ENCODE results near the gene CENPB.

The CENPB gene

DNA sequence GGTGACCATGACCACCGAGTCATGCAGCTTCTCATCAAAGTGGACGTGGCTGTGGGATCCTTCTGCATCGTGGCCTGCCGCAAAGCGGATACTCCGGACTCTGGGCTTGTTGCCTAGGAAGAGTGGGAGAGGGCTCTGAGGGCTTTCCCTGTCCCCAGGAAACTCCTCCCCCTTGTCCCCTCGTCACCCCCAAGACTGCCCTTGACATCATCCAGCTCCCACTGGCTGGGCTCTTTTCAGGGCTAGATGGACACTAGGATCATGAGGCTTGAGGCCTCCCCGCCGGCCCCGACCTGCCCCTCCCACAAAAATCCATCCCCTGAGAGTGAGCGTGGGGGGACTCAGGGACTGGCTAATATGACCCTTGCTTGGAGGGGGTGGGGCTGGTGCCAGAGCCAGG, 28.0 kb downstream of the CENPB start:
- no peak overlapping the region for H4K91ac ChIP-seq (ENCODE audit: low read length)
- peaks cover 41 to 43% of the 10 kb centered on the region in 2 experiments for H3K36me3 ChIP-seq (ENCODE audit: control insufficient read depth in 1 of 2, insufficient read depth in 2 of 2, low read depth in 1 of 2, low read length in 2 of 2)
- no peak overlapping the region for H2BK15ac ChIP-seq (ENCODE audit: low read depth, poor library complexity, severe bottlenecking)
- WGBS = 95% methylated on average over 7 of the region's 11 CpGs
- H3K27me3 ChIP-seq (ENCODE audit: control insufficient read depth in 1 of 2, insufficient read depth in 1 of 2, low read length in 2 of 2) = no peaks in the 10 kb centered on the region
- H3K27ac ChIP-seq (ENCODE audit: low read length, poor library complexity, severe bottlenecking) = no peak overlapping the region
- H2AFZ ChIP-seq (ENCODE audit: low read depth, low read length) = no peak overlapping the region
- H3K18ac ChIP-seq (ENCODE audit: low read depth in 1 of 2, low read length in 2 of 2) = no peak overlapping the region
- H3K4me3 ChIP-seq (ENCODE audit: insufficient read depth in 1 of 2, low read depth in 1 of 2, low read length in 2 of 2) = no peak overlapping the region
- peaks cover 2% of the 10 kb centered on the region for H3K4me1 ChIP-seq (ENCODE audit: control insufficient read depth, insufficient read depth, low read depth, low read length)
- no peak overlapping the region for H3K9ac ChIP-seq (ENCODE audit: low read length)
- H3K14ac ChIP-seq (ENCODE audit: low read length in 2 of 2) = no peak overlapping the region
- H2BK12ac ChIP-seq (ENCODE audit: low read length in 2 of 2) = no peak overlapping the region
- no peak overlapping the region for H3K4me2 ChIP-seq (ENCODE audit: low read length, poor library complexity, severe bottlenecking)
- no peaks in the 10 kb centered on the region for H3K9me3 ChIP-seq (ENCODE audit: control insufficient read depth, low read length)
- H2BK5ac ChIP-seq (ENCODE audit: low read depth, low read length, poor library complexity, severe bottlenecking) = no peak overlapping the region
- H3K4ac ChIP-seq (ENCODE audit: low read depth in 1 of 2, low read length in 2 of 2) = no peak overlapping the region
- H3K79me1 ChIP-seq (replicated peaks; ENCODE audit: low read length, poor library complexity, severe bottlenecking) = peaks cover 13% of the 10 kb centered on the region
- H2AK5ac ChIP-seq (ENCODE audit: low read length, severe bottlenecking) = no peak overlapping the region
- no peak overlapping the region for H4K8ac ChIP-seq (ENCODE audit: low read length)
- no peak overlapping the region for H3K23ac ChIP-seq (ENCODE audit: low read length in 2 of 2)
- no peak for DNase-seq
- no peak overlapping the region for H2BK120ac ChIP-seq (ENCODE audit: low read depth, low read length)

DNA sequence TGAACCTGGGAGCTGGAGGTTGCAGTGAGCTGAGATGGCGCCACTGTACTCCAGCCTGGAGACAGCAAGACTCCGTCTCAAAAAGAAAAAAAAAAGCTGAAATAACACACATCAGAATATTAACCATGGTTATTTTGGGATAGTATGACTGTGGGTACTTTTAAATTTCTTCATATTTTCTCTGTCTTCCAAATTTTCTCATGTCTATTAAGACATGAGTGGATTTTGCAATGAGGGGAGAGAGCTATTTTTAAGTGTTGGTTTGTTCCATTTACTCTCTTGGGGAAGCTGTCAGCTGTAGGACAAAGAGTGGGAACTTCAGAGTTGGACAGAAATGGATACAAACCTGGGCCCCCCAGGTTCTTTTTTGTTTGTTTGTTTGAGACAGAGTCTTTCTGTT, 29.3 kb downstream of the CENPB start:
- WGBS = no CpG with 5 or more reads among the region's 2 CpGs

DNA sequence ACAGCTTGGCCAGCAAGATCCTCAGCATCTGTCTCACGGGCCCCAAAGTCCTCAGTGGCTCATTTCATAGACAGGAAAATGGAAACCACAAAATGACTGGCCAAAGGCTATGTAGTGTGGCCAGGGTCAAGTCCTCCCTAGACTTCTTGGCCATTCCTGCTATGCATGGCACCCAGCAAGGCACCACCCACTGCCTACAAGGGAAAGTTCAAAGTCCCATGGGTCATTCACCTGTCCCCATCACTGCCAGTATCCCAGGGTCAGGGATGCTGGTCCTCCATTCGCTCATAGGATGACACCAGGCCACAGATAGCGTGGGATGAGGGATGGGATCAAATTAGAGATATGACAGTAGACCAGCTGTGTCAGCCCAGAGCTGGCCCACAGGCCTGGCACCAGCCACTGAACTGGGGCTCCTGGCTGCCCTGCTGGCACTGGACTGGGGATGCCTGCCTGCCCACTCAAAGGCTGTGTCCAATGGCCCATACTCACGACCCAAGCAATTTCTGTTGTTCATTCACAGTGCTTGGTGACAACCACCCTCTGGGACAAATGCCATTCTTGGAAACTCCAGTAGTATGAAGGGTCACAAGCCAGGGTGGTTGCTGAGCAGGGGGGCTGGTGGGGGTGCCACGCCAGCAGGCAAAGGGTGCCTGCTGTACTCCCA, 30.6 kb downstream of the CENPB start:
- H3K9ac ChIP-seq (ENCODE audit: low read length) = no peak overlapping the region

More for the DNA sequence above, 29.3 kb downstream of the CENPB start:
- Histone ChIP-seq H2BK5ac (ENCODE audit: low read depth, low read length, poor library complexity, severe bottlenecking) (no peak overlapping the region), H3K18ac (ENCODE audit: low read depth in 1 of 2, low read length in 2 of 2) (no peak overlapping the region), H3K4me3 (ENCODE audit: insufficient read depth in 1 of 2, low read depth in 1 of 2, low read length in 2 of 2) (no peak overlapping the region), H2AFZ (ENCODE audit: low read depth, low read length) (no peak overlapping the region), H2BK12ac (ENCODE audit: low read length in 2 of 2) (no peak overlapping the region), H3K14ac (ENCODE audit: low read length in 2 of 2) (no peak overlapping the region), H3K9ac (ENCODE audit: low read length) (no peak overlapping the region), H3K36me3 (ENCODE audit: control insufficient read depth in 1 of 2, insufficient read depth in 2 of 2, low read depth in 1 of 2, low read length in 2 of 2) (peaks cover 42 to 43% of the 10 kb centered on the region in 2 experiments), H3K4ac (ENCODE audit: low read depth in 1 of 2, low read length in 2 of 2) (no peak overlapping the region), H3K27me3 (ENCODE audit: control insufficient read depth in 1 of 2, insufficient read depth in 1 of 2, low read length in 2 of 2) (no peaks in the 10 kb centered on the region), H3K4me1 (ENCODE audit: control insufficient read depth, insufficient read depth, low read depth, low read length) (peaks cover 2% of the 10 kb centered on the region), H3K23ac (ENCODE audit: low read length in 2 of 2) (no peak overlapping the region), H3K27ac (ENCODE audit: low read length, poor library complexity, severe bottlenecking) (no peak overlapping the region), H4K91ac (ENCODE audit: low read length) (no peak overlapping the region), H2BK120ac (ENCODE audit: low read depth, low read length) (no peak overlapping the region), H3K79me1 (replicated peaks; ENCODE audit: low read length, poor library complexity, severe bottlenecking) (peaks cover 13% of the 10 kb centered on the region), H3K9me3 (ENCODE audit: control insufficient read depth, low read length) (no peaks in the 10 kb centered on the region), H3K4me2 (ENCODE audit: low read length, poor library complexity, severe bottlenecking) (no peak overlapping the region), H2BK15ac (ENCODE audit: low read depth, poor library complexity, severe bottlenecking) (no peak overlapping the region), H4K8ac (ENCODE audit: low read length) (no peak overlapping the region), H2AK5ac (ENCODE audit: low read length, severe bottlenecking) (no peak overlapping the region)
- no peak for DNase-seq

DNA sequence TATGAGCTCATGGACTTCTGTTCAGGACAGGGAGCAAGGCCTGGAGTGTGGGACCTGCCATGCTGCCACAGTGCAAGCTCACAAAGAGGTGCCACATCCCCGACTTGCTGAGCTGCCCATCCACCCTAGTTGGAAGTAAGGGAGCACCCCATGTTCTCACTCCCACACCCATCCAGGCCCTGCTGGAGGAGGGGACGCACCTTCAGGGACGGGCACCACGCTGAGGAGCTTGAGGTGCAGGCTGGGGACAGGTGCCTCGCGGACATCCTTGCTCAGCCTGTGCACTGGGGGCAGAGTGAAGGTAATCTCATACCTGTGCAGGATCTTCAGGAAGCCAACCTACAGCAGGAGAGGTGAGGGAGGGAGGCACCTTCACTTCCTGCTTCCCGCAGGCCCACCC, 31.3 kb downstream of the CENPB start:
- peaks cover 12% of the 10 kb centered on the region for H3K79me1 ChIP-seq (replicated peaks; ENCODE audit: low read length, poor library complexity, severe bottlenecking)
- H3K4me2 ChIP-seq (ENCODE audit: low read length, poor library complexity, severe bottlenecking) = no peak overlapping the region
- H2BK12ac ChIP-seq (ENCODE audit: low read length in 2 of 2) = no peak overlapping the region
- H3K23ac ChIP-seq (ENCODE audit: low read length in 2 of 2) = no peak overlapping the region
- 100% methylated on average over 3 of the region's 7 CpGs for WGBS
- H3K9me3 ChIP-seq (ENCODE audit: control insufficient read depth, low read length) = no peaks in the 10 kb centered on the region
- no peak overlapping the region for H2BK120ac ChIP-seq (ENCODE audit: low read depth, low read length)
- H2BK5ac ChIP-seq (ENCODE audit: low read depth, low read length, poor library complexity, severe bottlenecking) = no peak overlapping the region
- no peak overlapping the region for H4K91ac ChIP-seq (ENCODE audit: low read length)
- DNase-seq = no peak
- no peak overlapping the region for H3K14ac ChIP-seq (ENCODE audit: low read length in 2 of 2)
- no peak overlapping the region for H3K9ac ChIP-seq (ENCODE audit: low read length)
- peaks cover 49 to 54% of the 10 kb centered on the region in 2 experiments for H3K36me3 ChIP-seq (ENCODE audit: control insufficient read depth in 1 of 2, insufficient read depth in 2 of 2, low read depth in 1 of 2, low read length in 2 of 2)
- no peak overlapping the region for H3K27ac ChIP-seq (ENCODE audit: low read length, poor library complexity, severe bottlenecking)
- no peak overlapping the region for H4K8ac ChIP-seq (ENCODE audit: low read length)
- no peak overlapping the region for H3K18ac ChIP-seq (ENCODE audit: low read depth in 1 of 2, low read length in 2 of 2)
- H3K4ac ChIP-seq (ENCODE audit: low read depth in 1 of 2, low read length in 2 of 2) = no peak overlapping the region
- no peak overlapping the region for H3K4me3 ChIP-seq (ENCODE audit: insufficient read depth in 1 of 2, low read depth in 1 of 2, low read length in 2 of 2)
- no peak overlapping the region for H2BK15ac ChIP-seq (ENCODE audit: low read depth, poor library complexity, severe bottlenecking)
- peaks cover 10% of the 10 kb centered on the region for H3K4me1 ChIP-seq (ENCODE audit: control insufficient read depth, insufficient read depth, low read depth, low read length)
- no peak overlapping the region for H2AFZ ChIP-seq (ENCODE audit: low read depth, low read length)
- H2AK5ac ChIP-seq (ENCODE audit: low read length, severe bottlenecking) = no peak overlapping the region
- H3K27me3 ChIP-seq (ENCODE audit: control insufficient read depth in 1 of 2, insufficient read depth in 1 of 2, low read length in 2 of 2) = peaks cover 0 to 10% of the 10 kb centered on the region in 2 experiments

More for the DNA sequence above, 30.6 kb downstream of the CENPB start:
- no peak overlapping the region for H2BK120ac ChIP-seq (ENCODE audit: low read depth, low read length)
- H2AK5ac ChIP-seq (ENCODE audit: low read length, severe bottlenecking) = no peak overlapping the region
- no peak overlapping the region for H3K18ac ChIP-seq (ENCODE audit: low read depth in 1 of 2, low read length in 2 of 2)
- H3K14ac ChIP-seq (ENCODE audit: low read length in 2 of 2) = no peak overlapping the region
- peaks cover 13% of the 10 kb centered on the region for H3K79me1 ChIP-seq (replicated peaks; ENCODE audit: low read length, poor library complexity, severe bottlenecking)
- H2AFZ ChIP-seq (ENCODE audit: low read depth, low read length) = no peak overlapping the region
- DNase-seq = no peak
- 85% methylated on average over 5 of the region's 5 CpGs for WGBS
- no peak overlapping the region for H3K27ac ChIP-seq (ENCODE audit: low read length, poor library complexity, severe bottlenecking)
- no peaks in the 10 kb centered on the region for H3K9me3 ChIP-seq (ENCODE audit: control insufficient read depth, low read length)
- no peak overlapping the region for H4K8ac ChIP-seq (ENCODE audit: low read length)
- no peak overlapping the region for H4K91ac ChIP-seq (ENCODE audit: low read length)
- no peak overlapping the region for H2BK12ac ChIP-seq (ENCODE audit: low read length in 2 of 2)
- no peak overlapping the region for H2BK5ac ChIP-seq (ENCODE audit: low read depth, low read length, poor library complexity, severe bottlenecking)
- H2BK15ac ChIP-seq (ENCODE audit: low read depth, poor library complexity, severe bottlenecking) = no peak overlapping the region
- H3K4me1 ChIP-seq (ENCODE audit: control insufficient read depth, insufficient read depth, low read depth, low read length) = peaks cover 8% of the 10 kb centered on the region
- no peak overlapping the region for H3K4me3 ChIP-seq (ENCODE audit: insufficient read depth in 1 of 2, low read depth in 1 of 2, low read length in 2 of 2)
- H3K27me3 ChIP-seq (ENCODE audit: control insufficient read depth in 1 of 2, insufficient read depth in 1 of 2, low read length in 2 of 2) = peaks cover 0 to 3% of the 10 kb centered on the region in 2 experiments
- H3K4me2 ChIP-seq (ENCODE audit: low read length, poor library complexity, severe bottlenecking) = no peak overlapping the region
- H3K4ac ChIP-seq (ENCODE audit: low read depth in 1 of 2, low read length in 2 of 2) = no peak overlapping the region
- H3K23ac ChIP-seq (ENCODE audit: low read length in 2 of 2) = no peak overlapping the region
- H3K36me3 ChIP-seq (ENCODE audit: control insufficient read depth in 1 of 2, insufficient read depth in 2 of 2, low read depth in 1 of 2, low read length in 2 of 2) = peaks cover 42 to 54% of the 10 kb centered on the region in 2 experiments

Data from mesenchymal stem cell (in vitro differentiated cells and primary cell).